ENCODE results near the gene MEGF11. TPM values are rescaled to one million over a fixed set of nuclear protein-coding genes. Genes with fewer than 3 reads are reported as not detected.

MEGF11 gene
- polyA plus RNA-seq, 3 donors, result not detected

DNA sequence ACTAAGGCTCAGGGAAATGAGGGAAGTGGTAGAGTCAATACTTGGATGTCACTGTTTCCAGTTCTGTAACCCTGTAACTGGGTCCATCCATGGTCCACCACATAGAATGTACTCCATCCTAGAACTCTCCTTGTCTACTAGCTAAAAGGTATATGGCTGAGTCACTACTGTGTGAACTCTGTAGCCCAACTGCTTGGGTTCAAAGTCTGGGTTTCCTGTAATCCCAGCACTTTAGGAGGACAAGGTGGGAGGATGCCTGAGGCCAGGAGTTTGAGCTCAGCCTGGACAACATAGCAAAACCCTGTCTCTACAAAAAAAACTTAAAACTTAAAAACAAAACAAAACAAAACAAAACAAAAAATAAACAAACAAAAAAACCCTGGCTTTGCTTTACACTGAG lies 34.5 kb upstream of the MEGF11 start:
- no peak overlapping the region for H3K27ac ChIP-seq (ENCODE audit: low read depth in 1 of 2, low read length in 2 of 2)
- no peak for DNase-seq
- no peaks in the 10 kb centered on the region for H3K27me3 ChIP-seq (ENCODE audit: control insufficient read depth in 2 of 2, insufficient read depth in 2 of 2, low read length in 2 of 2)
- no peak overlapping the region for H2AFZ ChIP-seq (ENCODE audit: insufficient read depth, low read depth, low read length, poor library complexity, severe bottlenecking)
- no peak overlapping the region for H3K4me3 Mint-ChIP-seq
- no peaks in the 10 kb centered on the region for H3K9me3 ChIP-seq (replicated peaks in 1 of 2; ENCODE audit: control insufficient read depth in 1 of 2, insufficient read depth in 1 of 2, low read length in 2 of 2)
- peaks cover 12% of the 10 kb centered on the region for H3K4me1 Mint-ChIP-seq
- no peak overlapping the region for H3K9ac ChIP-seq (ENCODE audit: insufficient read depth, low read length, poor library complexity, severe bottlenecking)
- H3K4me2 ChIP-seq (replicated peaks; ENCODE audit: extremely low read depth, low read length, poor library complexity, severe bottlenecking), result no peak overlapping the region
- TF ChIP-seq, protein P1, sequence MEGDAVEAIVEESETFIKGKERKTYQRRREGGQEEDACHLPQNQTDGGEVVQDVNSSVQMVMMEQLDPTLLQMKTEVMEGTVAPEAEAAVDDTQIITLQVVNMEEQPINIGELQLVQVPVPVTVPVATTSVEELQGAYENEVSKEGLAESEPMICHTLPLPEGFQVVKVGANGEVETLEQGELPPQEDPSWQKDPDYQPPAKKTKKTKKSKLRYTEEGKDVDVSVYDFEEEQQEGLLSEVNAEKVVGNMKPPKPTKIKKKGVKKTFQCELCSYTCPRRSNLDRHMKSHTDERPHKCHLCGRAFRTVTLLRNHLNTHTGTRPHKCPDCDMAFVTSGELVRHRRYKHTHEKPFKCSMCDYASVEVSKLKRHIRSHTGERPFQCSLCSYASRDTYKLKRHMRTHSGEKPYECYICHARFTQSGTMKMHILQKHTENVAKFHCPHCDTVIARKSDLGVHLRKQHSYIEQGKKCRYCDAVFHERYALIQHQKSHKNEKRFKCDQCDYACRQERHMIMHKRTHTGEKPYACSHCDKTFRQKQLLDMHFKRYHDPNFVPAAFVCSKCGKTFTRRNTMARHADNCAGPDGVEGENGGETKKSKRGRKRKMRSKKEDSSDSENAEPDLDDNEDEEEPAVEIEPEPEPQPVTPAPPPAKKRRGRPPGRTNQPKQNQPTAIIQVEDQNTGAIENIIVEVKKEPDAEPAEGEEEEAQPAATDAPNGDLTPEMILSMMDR (IDR thresholded peaks at IDR 0.05), result no peak
- peaks cover 8 to 11% of the 10 kb centered on the region in 2 donors for H3K4me1 ChIP-seq (ENCODE audit: control insufficient read depth in 1 of 2, insufficient read depth in 2 of 2, low read length in 2 of 2)
- H3K27ac Mint-ChIP-seq, result peak overlapping the region in 1 of 7 donors; percentile 4
- intact Hi-C loops (cut with micrococcal nuclease), result no loop called here
- H3K79me2 ChIP-seq (ENCODE audit: insufficient read depth, low read length), result no peaks in the 10 kb centered on the region
- peaks cover 0 to 3% (median 2%) of the 10 kb centered on the region in 3 donors for H3K27me3 Mint-ChIP-seq (ENCODE audit: low read depth in 3 of 3)
- no peak overlapping the region for H3K4me3 ChIP-seq (replicated peaks in 1 of 3; ENCODE audit: low read depth in 2 of 3, low read length in 3 of 3)
- H3K36me3 Mint-ChIP-seq, result no peaks in the 10 kb centered on the region
- no peaks in the 10 kb centered on the region for H3K36me3 ChIP-seq (replicated peaks in 1 of 2; ENCODE audit: control insufficient read depth in 1 of 2, insufficient read depth in 2 of 2, low read length in 2 of 2)
- H4K20me1 ChIP-seq (ENCODE audit: insufficient read depth, low read length), result no peaks in the 10 kb centered on the region
- no peaks in the 10 kb centered on the region for H3K9me3 Mint-ChIP-seq

DNA sequence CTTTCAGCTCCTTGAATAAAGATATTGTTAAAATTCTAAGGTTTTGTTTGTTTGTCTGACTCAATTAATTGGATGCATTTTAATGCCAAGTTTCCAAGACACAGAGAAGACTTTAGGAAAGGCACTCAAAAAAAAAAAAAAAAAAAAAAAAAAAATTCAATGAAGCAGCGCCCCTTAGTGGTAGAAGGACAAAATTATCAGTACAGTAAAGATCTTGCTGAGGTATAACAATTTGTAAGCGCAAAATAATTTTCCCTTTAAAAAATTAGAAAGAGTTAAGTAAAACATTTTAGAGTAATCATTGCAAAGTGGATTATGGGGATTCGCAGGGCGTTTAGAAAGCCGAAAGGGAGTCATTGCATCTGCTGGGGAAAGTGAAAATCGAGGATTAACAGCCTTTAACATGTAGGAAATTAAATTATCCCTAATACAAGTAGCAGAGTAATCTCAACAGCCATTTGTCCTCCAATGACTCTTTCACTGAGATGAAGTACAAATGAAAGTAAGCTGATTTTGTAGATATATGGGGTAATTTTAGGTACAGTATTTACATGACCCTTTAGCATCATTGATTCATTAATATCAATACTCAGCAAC lies 34.0 kb upstream of the MEGF11 start:
- Histone ChIP-seq H3K27me3 (ENCODE audit: control insufficient read depth in 2 of 2, insufficient read depth in 2 of 2, low read length in 2 of 2) (no peaks in the 10 kb centered on the region), H3K9me3 (replicated peaks in 1 of 2; ENCODE audit: control insufficient read depth in 1 of 2, insufficient read depth in 1 of 2, low read length in 2 of 2) (no peaks in the 10 kb centered on the region), H3K9ac (ENCODE audit: insufficient read depth, low read length, poor library complexity, severe bottlenecking) (no peak overlapping the region), H4K20me1 (ENCODE audit: insufficient read depth, low read length) (no peaks in the 10 kb centered on the region), H3K4me2 (replicated peaks; ENCODE audit: extremely low read depth, low read length, poor library complexity, severe bottlenecking) (no peak overlapping the region), H3K79me2 (ENCODE audit: insufficient read depth, low read length) (no peaks in the 10 kb centered on the region), H3K4me3 (replicated peaks in 1 of 3; ENCODE audit: low read depth in 2 of 3, low read length in 3 of 3) (no peak overlapping the region), H2AFZ (ENCODE audit: insufficient read depth, low read depth, low read length, poor library complexity, severe bottlenecking) (no peak overlapping the region), H3K27ac (ENCODE audit: low read depth in 1 of 2, low read length in 2 of 2) (no peak overlapping the region), H3K36me3 (replicated peaks in 1 of 2; ENCODE audit: control insufficient read depth in 1 of 2, insufficient read depth in 2 of 2, low read length in 2 of 2) (no peaks in the 10 kb centered on the region), H3K4me1 (ENCODE audit: control insufficient read depth in 1 of 2, insufficient read depth in 2 of 2, low read length in 2 of 2) (peaks cover 3 to 6% of the 10 kb centered on the region in 2 donors)
- H3K4me3 Mint-ChIP-seq, result no peak overlapping the region
- WGBS (ENCODE audit: insufficient coverage), result no CpG with 5 or more reads among the region's 6 CpGs
- TF ChIP-seq, protein P1 (IDR thresholded peaks at IDR 0.05), result peak; percentile 87
- H3K9me3 Mint-ChIP-seq, result no peaks in the 10 kb centered on the region
- H3K4me1 Mint-ChIP-seq, result peaks cover 7% of the 10 kb centered on the region
- intact Hi-C loops (cut with micrococcal nuclease), result no loop called here
- no peak overlapping the region for H3K27ac Mint-ChIP-seq
- H3K36me3 Mint-ChIP-seq, result no peaks in the 10 kb centered on the region
- H3K27me3 Mint-ChIP-seq (ENCODE audit: low read depth in 3 of 3), result peaks cover 0 to 3% (median 2%) of the 10 kb centered on the region in 3 donors
- DNase-seq, result peak in 2 of 3 donors; percentile 6 to 27
